SH-SY5Y (cell line): ENCODE results near the gene BANF2.

ENCODE experiments used
- GATA2 ChIP-seq: IDR thresholded peaks from 2 replicates; pipeline ENCODE4 v1.6.1; 2011; ENCODE audit warnings: mild to moderate bottlenecking, low read depth, low read length
- GATA3 ChIP-seq: IDR thresholded peaks from 2 replicates; pipeline ENCODE4 v1.6.1; 2011; ENCODE audit warnings: low read depth, mild to moderate bottlenecking, low read length, moderate library complexity

DNA sequence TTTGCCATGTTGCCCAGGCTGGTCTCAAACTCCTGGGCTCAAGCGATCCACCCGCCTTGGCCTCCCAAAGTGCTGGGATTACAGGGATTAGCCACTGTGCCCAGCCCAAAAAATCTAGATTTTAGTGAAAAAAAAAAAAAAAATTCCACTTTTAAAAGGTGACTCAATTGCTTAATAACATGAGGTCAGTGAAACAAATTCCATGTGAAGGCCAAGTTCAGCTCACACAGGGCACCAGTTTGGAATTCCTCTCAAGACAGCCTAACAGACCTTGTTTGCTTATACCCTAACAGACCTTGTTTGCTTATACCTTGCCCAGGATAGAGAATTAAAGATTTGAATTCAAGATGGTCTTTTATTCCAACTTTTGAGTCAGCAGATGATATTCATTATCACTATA is 22.8 kb upstream of the BANF2 start:
- no peak for TF ChIP-seq GATA3
- no peak for TF ChIP-seq GATA2
